ENCODE data around the gene TMCO2. TPM values are rescaled to one million over a fixed set of nuclear protein-coding genes. Genes with fewer than 3 reads are reported as not detected.

TMCO2 gene
- total RNA-seq, 1 donor from 2014 or later: not detected

DNA sequence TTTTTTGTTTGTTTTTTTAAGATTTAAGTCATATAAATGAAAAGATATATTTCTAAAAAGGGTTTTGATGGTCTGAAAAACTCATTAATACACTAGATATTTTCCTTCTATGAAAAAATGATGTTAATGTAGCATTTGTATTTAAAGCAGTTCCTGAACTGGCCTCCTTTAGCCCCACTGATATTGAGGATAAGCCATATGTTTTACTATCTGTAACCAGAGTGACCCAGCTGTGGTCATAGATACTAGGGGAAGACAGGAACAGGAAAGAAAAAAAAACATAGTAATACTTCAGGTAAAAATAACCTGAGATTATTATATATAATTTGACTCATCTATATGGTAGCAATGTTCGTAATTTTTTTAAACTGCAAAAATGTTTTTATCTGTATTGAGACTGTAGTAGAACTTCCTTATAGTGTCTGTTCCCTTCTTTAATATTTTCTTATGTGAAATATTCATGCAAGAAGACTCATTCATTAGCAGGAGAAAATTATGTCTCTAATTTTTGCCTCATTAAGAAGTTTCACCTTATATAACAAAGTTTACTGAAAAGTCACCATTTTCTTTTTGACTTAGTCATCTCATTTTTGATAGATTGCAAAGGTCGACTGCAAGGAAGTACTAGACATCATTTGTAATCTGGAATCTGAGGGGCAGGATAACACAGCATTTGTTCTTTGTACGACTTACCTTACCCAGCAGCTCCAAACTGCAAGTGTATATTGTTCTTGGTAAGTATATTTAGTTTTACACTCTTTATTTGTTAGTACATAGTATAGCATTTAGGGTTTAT is 25.6 kb upstream of the TMCO2 start:
- Mint-ChIP-seq H3K36me3 (ENCODE audit: low read depth) (no peaks in the 10 kb centered on the region), H3K27me3 (ENCODE audit: low read depth) (no peaks in the 10 kb centered on the region), H3K4me3 (ENCODE audit: unreplicated experiment) (no peak overlapping the region), H3K4me1 (ENCODE audit: low read depth) (no peaks in the 10 kb centered on the region), H3K27ac (ENCODE audit: unreplicated experiment) (no peak overlapping the region), H3K9me3 (ENCODE audit: low read depth) (no peaks in the 10 kb centered on the region)
- DNase-seq (ENCODE audit: low spot score): no peak
- TF ChIP-seq, protein P1, sequence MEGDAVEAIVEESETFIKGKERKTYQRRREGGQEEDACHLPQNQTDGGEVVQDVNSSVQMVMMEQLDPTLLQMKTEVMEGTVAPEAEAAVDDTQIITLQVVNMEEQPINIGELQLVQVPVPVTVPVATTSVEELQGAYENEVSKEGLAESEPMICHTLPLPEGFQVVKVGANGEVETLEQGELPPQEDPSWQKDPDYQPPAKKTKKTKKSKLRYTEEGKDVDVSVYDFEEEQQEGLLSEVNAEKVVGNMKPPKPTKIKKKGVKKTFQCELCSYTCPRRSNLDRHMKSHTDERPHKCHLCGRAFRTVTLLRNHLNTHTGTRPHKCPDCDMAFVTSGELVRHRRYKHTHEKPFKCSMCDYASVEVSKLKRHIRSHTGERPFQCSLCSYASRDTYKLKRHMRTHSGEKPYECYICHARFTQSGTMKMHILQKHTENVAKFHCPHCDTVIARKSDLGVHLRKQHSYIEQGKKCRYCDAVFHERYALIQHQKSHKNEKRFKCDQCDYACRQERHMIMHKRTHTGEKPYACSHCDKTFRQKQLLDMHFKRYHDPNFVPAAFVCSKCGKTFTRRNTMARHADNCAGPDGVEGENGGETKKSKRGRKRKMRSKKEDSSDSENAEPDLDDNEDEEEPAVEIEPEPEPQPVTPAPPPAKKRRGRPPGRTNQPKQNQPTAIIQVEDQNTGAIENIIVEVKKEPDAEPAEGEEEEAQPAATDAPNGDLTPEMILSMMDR (IDR thresholded peaks at IDR 0.05): no peak

DNA sequence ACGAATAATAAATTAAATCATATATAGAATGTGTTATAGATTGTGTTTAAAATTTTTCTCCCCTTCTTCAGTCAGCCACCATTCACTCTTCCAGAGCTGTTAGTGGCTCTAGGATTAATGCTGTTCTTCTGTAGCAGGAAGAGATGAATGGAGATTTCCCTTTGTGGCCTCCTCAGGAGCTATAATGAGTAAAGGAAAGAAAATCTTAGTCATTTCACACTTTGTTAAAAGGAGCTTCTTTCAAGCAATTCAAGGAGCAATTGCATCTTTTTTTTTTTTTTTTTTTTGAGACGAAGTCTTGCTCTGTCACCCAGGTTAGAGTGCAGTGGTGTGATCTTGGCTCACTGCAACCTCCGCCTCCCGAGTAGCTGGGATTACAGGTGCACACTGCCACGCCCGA is 23.7 kb upstream of the TMCO2 start:
- Mint-ChIP-seq H3K36me3 (ENCODE audit: low read depth) (no peaks in the 10 kb centered on the region), H3K4me1 (ENCODE audit: low read depth) (no peaks in the 10 kb centered on the region), H3K27me3 (ENCODE audit: low read depth) (no peaks in the 10 kb centered on the region), H3K9me3 (ENCODE audit: low read depth) (no peaks in the 10 kb centered on the region), H3K4me3 (ENCODE audit: unreplicated experiment) (no peak overlapping the region), H3K27ac (ENCODE audit: unreplicated experiment) (no peak overlapping the region)
- DNase-seq (ENCODE audit: low spot score): no peak
- TF ChIP-seq, protein P1 (IDR thresholded peaks at IDR 0.05): no peak

DNA sequence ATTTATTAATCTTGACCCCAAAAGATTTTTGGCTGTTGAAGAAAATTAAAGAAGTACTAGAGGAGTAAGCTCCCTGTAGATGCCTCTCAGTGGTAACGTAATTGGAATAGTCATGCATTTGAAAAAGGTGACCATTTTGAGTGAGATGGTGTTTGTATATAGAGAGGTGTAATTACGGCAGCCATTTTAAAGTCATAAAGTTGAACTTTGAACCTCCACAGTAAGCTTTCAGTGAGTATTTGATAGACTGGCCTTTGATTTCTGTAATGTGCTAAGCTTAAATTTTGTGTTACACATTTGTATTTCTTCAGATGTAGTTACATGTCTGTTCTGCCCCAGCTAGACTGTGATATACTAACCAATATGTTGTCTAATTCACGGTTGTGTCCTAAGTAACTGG is 21.5 kb upstream of the TMCO2 start:
- Mint-ChIP-seq H3K9me3 (ENCODE audit: low read depth) (no peaks in the 10 kb centered on the region), H3K4me3 (ENCODE audit: unreplicated experiment) (no peak overlapping the region), H3K27ac (ENCODE audit: unreplicated experiment) (no peak overlapping the region)

DNA sequence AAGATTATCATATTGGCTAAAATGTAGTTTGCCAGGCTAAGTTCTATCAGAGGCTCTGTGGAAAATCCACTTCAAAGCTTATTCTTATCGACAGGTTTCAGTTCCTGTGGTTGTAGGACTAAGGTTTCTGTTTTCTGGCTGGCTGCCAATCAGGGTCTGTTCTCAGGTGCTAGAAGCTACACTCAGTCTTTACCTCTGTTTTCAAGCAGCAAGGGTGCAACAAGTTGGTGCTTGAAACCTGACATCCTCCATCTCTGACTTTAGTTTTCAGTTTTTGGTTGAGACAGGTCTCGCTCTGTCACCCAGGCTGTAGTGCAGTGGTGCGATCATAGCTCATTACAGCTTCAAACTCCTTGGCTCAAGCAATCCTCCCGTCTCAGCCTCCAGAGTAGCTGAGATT is 15.3 kb upstream of the TMCO2 start:
- Mint-ChIP-seq H3K9me3 (ENCODE audit: low read depth) (no peaks in the 10 kb centered on the region), H3K36me3 (ENCODE audit: low read depth) (peaks cover 24% of the 10 kb centered on the region), H3K27me3 (ENCODE audit: low read depth) (no peaks in the 10 kb centered on the region), H3K4me1 (ENCODE audit: low read depth) (no peaks in the 10 kb centered on the region), H3K27ac (ENCODE audit: unreplicated experiment) (no peak overlapping the region), H3K4me3 (ENCODE audit: unreplicated experiment) (no peak overlapping the region)
- no peak for DNase-seq (ENCODE audit: low spot score)
- TF ChIP-seq, protein P1 (IDR thresholded peaks at IDR 0.05): no peak

More for the DNA sequence above, 21.5 kb upstream of the TMCO2 start:
- Mint-ChIP-seq H3K4me1 (ENCODE audit: low read depth) (no peaks in the 10 kb centered on the region), H3K36me3 (ENCODE audit: low read depth) (peaks cover 4% of the 10 kb centered on the region), H3K27me3 (ENCODE audit: low read depth) (no peaks in the 10 kb centered on the region)
- no peak for DNase-seq (ENCODE audit: low spot score)
- TF ChIP-seq, protein P1 (IDR thresholded peaks at IDR 0.05): no peak

DNA sequence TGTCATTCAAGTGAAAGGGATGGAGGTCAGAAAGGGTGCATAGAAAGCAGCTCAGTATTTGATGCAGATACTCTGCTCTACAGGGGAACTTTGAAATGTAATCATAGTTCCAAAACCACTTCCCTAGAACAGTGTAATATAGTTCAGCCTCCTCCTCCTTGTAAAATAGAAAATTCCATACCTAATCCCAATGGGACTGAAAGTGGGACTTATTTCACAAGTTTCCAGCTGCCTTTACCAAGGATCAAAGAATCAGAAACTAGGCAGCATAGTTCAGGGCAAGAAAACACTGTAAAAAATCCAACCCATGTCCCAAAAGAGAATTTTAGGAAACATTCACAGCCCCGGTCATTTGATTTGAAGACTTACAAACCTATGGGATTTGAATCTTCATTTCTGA is 8.1 kb upstream of the TMCO2 start:
- H3K27ac Mint-ChIP-seq (ENCODE audit: unreplicated experiment): no peak overlapping the region

More for the DNA sequence above, 8.1 kb upstream of the TMCO2 start:
- DNase-seq (ENCODE audit: low spot score): no peak
- no peaks in the 10 kb centered on the region for H3K9me3 Mint-ChIP-seq (ENCODE audit: low read depth)
- H3K4me1 Mint-ChIP-seq (ENCODE audit: low read depth): peaks cover 34% of the 10 kb centered on the region
- TF ChIP-seq, protein P1 (IDR thresholded peaks at IDR 0.05): no peak
- no peaks in the 10 kb centered on the region for H3K27me3 Mint-ChIP-seq (ENCODE audit: low read depth)
- H3K4me3 Mint-ChIP-seq (ENCODE audit: unreplicated experiment): no peak overlapping the region
- peaks cover 27% of the 10 kb centered on the region for H3K36me3 Mint-ChIP-seq (ENCODE audit: low read depth)
